Gastroesophageal sphincter (tissue), 3 donors: ENCODE measurements around the gene R3HDM2.

ENCODE experiments used
- CTCF ChIP-seq, 4 experiments: fragments of 200-600 bp in 2 of 4; fragments of 450-650 bp in 2 of 4; sonication (generic) in 1 of 4; IDR thresholded peaks; one replicate each; pipeline ENCODE4 v1.5.1; 2017 to 2019; ENCODE audit warnings: antibody characterized with exemption in 4 of 4, mild to moderate bottlenecking in 2 of 4, moderate library complexity in 2 of 4
- POLR2A ChIP-seq, 2 donors: fragments of 450-650 bp; IDR thresholded peaks; one replicate each; pipeline ENCODE4 v1.6.1; 2017; ENCODE audit warnings: antibody characterized with exemption in 2 of 2, mild to moderate bottlenecking in 2 of 2, moderate library complexity in 1 of 2
- POLR2AphosphoS5 ChIP-seq: sonication (generic); formaldehyde crosslinking; IDR thresholded peaks from one replicate; pipeline ENCODE4 v1.6.1; 2017; ENCODE audit warnings: antibody characterized with exemption

GRCh38 chr12:57367121-57367520, 63.7 kb downstream of the R3HDM2 start:
- TF ChIP-seq CTCF (IDR thresholded peaks at IDR 0.05) = no peak
- no peak for TF ChIP-seq POLR2A (IDR thresholded peaks at IDR 0.05)
- no peak for TF ChIP-seq POLR2AphosphoS5
